HepG2 (cell line): Measurements from ENCODE around the gene DAG1. TPM values are rescaled to one million over a fixed set of nuclear protein-coding genes. Genes with fewer than 3 reads are reported as not detected.

ENCODE experiments used
- BRD4 ChIP-seq: sonication (generic); formaldehyde crosslinking; IDR thresholded peaks from 2 replicates; pipeline ENCODE4 v1.4.0; 2020; ENCODE audit warnings: missing genetic modification reagents
- CREB3 ChIP-seq: sonication (generic); formaldehyde crosslinking; IDR thresholded peaks from 2 replicates; pipeline ENCODE4 v1.5.0; 2020; ENCODE audit warnings: missing genetic modification reagents
- HBP1 ChIP-seq: IDR thresholded peaks from 2 replicates; pipeline ENCODE4 v1.6.1; 2016; ENCODE audit warnings: low read depth, control low read depth
- HMG20B ChIP-seq: conservative IDR thresholded peaks from 2 replicates; pipeline ENCODE4 v1.6.1; 2016; ENCODE audit warnings: missing genetic modification reagents, missing compliant biosample characterization
- MEIS2 ChIP-seq: sonication (generic); formaldehyde crosslinking; IDR thresholded peaks from 2 replicates; pipeline ENCODE4 v1.9.0; 2021; ENCODE audit warnings: mild to moderate bottlenecking, missing genetic modification reagents
- PLSCR1 ChIP-seq: sonication (generic); formaldehyde crosslinking; IDR thresholded peaks from 2 replicates; pipeline ENCODE4 v1.5.0; 2020; ENCODE audit warnings: missing genetic modification reagents, mild to moderate bottlenecking, borderline replicate concordance
- REPIN1 ChIP-seq: sonication (generic); formaldehyde crosslinking; IDR thresholded peaks from 2 replicates; pipeline ENCODE4 v1.8.0; 2022; ENCODE audit warnings: missing genetic modification reagents, low read depth, mild to moderate bottlenecking, borderline replicate concordance
- SOX5 ChIP-seq: IDR thresholded peaks from 2 replicates; pipeline ENCODE4 v1.6.1; 2016; ENCODE audit warnings: borderline replicate concordance
- ZBTB3 ChIP-seq: sonication (generic); formaldehyde crosslinking; IDR thresholded peaks from 2 replicates; pipeline ENCODE4 v1.4.0; 2020; ENCODE audit warnings: low read depth, mild to moderate bottlenecking, moderate library complexity, missing genetic modification reagents, borderline replicate concordance
- ZBTB38 ChIP-seq: sonication (generic); formaldehyde crosslinking; IDR thresholded peaks from 2 replicates; pipeline ENCODE4 v1.5.1; 2020; ENCODE audit warnings: mild to moderate bottlenecking, missing genetic modification reagents
- ZBTB49 ChIP-seq: sonication (generic); formaldehyde crosslinking; IDR thresholded peaks from 2 replicates; pipeline ENCODE4 v1.4.0; 2020; ENCODE audit warnings: missing genetic modification reagents, borderline replicate concordance
- ZNF20 ChIP-seq: sonication (generic); formaldehyde crosslinking; IDR thresholded peaks from 2 replicates; pipeline ENCODE4 v1.4.0; 2020; ENCODE audit warnings: mild to moderate bottlenecking, moderate library complexity, missing genetic modification reagents
- ZNF362 ChIP-seq: sonication (generic); formaldehyde crosslinking; IDR thresholded peaks from 2 replicates; pipeline ENCODE4 v1.4.0; 2020; ENCODE audit warnings: missing genetic modification reagents, mild to moderate bottlenecking, borderline replicate concordance
- ZNF572 ChIP-seq: sonication (generic); formaldehyde crosslinking; IDR thresholded peaks from 2 replicates; pipeline ENCODE4 v1.5.1; 2020; ENCODE audit warnings: mild to moderate bottlenecking, missing genetic modification reagents
- ZNF589 ChIP-seq: sonication (generic); formaldehyde crosslinking; conservative IDR thresholded peaks from 2 replicates; pipeline ENCODE4 v1.8.0; 2022; ENCODE audit warnings: mild to moderate bottlenecking, moderate library complexity, missing genetic modification reagents
- ZNF687 ChIP-seq: sonication (generic); formaldehyde crosslinking; IDR thresholded peaks from 2 replicates; pipeline ENCODE4 v1.5.1; 2020; ENCODE audit warnings: mild to moderate bottlenecking, missing genetic modification reagents, moderate library complexity
- ZNF768 ChIP-seq: sonication (generic); formaldehyde crosslinking; IDR thresholded peaks from 2 replicates; pipeline ENCODE4 v1.4.0; 2020; ENCODE audit warnings: missing genetic modification reagents
- ZSCAN21 ChIP-seq: sonication (generic); formaldehyde crosslinking; IDR thresholded peaks from 2 replicates; pipeline ENCODE4 v1.8.0; 2022; ENCODE audit warnings: mild to moderate bottlenecking, missing genetic modification reagents, moderate library complexity, borderline replicate concordance
- polyA plus RNA-seq, 8 experiments: library from polyadenylated mRNA; depleted of rRNA in 3 of 8; stranded (reverse) in 7 of 8; unstranded in 1 of 8; fragments of >200 nt; fragmentation: Illumina TruSeq in 4 of 8; extraction: Trizol in 4 of 8; gene quantifications; 2 replicates each; pipeline versions ENCODE4 v1.2.1 to v1.2.3, GENCODE V29; 2011 to 2016; ENCODE audit warnings: low read depth in 4 of 8, missing spikeins in 1 of 8, mixed read lengths in 1 of 8; ENCODE audit not compliant: insufficient read depth in 1 of 8
- total RNA-seq, 5 experiments: library from RNA; depleted of rRNA; stranded (reverse); fragments of >200 nt; fragmentation: Illumina TruSeq; extraction: Trizol; gene quantifications; 2 replicates each; pipeline ENCODE4 v1.2.3, GENCODE V29; 2016; ENCODE audit warnings: low read depth in 1 of 5

DAG1 gene
- total and polyA plus RNA-seq, 2 of the 13 experiments (the other 11 are each of a cell fraction or from before 2014, with no cell fraction given), result 47.3 to 50.4 TPM

GRCh38 chr3:49554633-49555265 is 84.7 kb downstream of the DAG1 start (continued):
- TF ChIP-seq ZBTB49 (CRISPR knock-in tag) (no peak), ZSCAN21 (CRISPR knock-in tag) (no peak), REPIN1 (CRISPR knock-in tag) (peak; percentile 36; the same call in 1 of the 2 replicates), PLSCR1 (CRISPR knock-in tag) (no peak), HBP1 (CRISPR knock-in tag) (peak; percentile 79), ZNF572 (CRISPR knock-in tag) (no peak), ZNF687 (peak; percentile 39; the same call in 1 of the 2 replicates), MEIS2 (CRISPR knock-in tag) (peak; percentile 93), BRD4 (no peak), SOX5 (CRISPR knock-in tag) (no peak), ZNF589 (no peak), CREB3 (CRISPR knock-in tag) (peak; percentile 88), ZNF362 (no peak), ZBTB38 (CRISPR knock-in tag) (no peak; the same call in 1 of the 2 replicates), HMG20B (CRISPR knock-in tag) (no peak), ZBTB3 (CRISPR knock-in tag) (no peak), ZNF20 (CRISPR knock-in tag) (no peak), ZNF768 (CRISPR knock-in tag) (peak; percentile 12)
